Measurements from ENCODE around the gene TKFC. TPM values are rescaled to one million over a fixed set of nuclear protein-coding genes. Genes with fewer than 3 reads are reported as not detected.

The TKFC gene
- total RNA-seq, 1 donor from 2014 or later = 7.3 TPM

DNA sequence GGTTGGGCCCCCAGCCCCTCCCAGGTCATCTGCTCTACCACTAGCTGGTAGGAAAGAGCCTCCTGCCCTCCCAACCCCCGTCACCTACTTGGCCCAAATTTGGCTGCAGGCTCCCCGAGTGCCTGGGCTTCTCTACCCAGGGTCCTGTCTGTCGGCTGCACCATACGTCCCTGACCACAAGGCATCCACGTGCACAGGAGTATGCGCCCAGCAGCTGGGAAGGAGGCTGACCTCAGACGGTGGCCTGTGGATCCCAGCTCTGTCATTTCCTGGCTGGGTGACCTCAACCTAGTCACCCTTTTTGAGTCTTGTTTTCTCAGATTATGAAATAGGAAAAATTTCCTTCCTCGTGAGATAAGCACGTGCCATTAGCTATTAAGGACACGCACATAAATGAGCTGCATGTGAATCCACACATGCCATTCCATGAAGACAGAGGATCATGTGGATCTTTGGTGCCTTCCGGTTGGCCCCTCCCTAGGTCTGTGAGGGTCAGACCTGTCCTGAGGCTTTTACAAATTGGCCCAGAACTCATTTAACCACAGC is 15.0 kb downstream of the TKFC start:
- peaks cover 39 to 52% of the 10 kb centered on the region in 2 donors for H3K36me3 ChIP-seq
- DNase-seq (ENCODE audit: low spot score in 2 of 2) = peak in 1 of 2 donors; percentile 71
- intact Hi-C loops (cut with DNase I) = no loop called here
- H3K9me3 ChIP-seq = no peaks in the 10 kb centered on the region
- H3K27ac ChIP-seq = no peak overlapping the region
- no peak for TF ChIP-seq CTCF (IDR thresholded peaks at IDR 0.05)
- no peaks in the 10 kb centered on the region for H3K27me3 ChIP-seq
- no peak overlapping the region for H3K4me3 ChIP-seq
- no peaks in the 10 kb centered on the region for H3K4me1 ChIP-seq

GRCh38 chr11:61349189-61349751 is 16.2 kb downstream of the TKFC start:
- TF ChIP-seq CTCF (IDR thresholded peaks at IDR 0.05) = no peak
- H3K4me3 ChIP-seq = no peak overlapping the region
- no peak overlapping the region for H3K27ac ChIP-seq
- intact Hi-C loops (cut with DNase I) = no loop called here
- H3K9me3 ChIP-seq = no peaks in the 10 kb centered on the region
- no peaks in the 10 kb centered on the region for H3K27me3 ChIP-seq
- peaks cover 49 to 62% of the 10 kb centered on the region in 2 donors for H3K36me3 ChIP-seq
- H3K4me1 ChIP-seq = no peaks in the 10 kb centered on the region
- no peak for DNase-seq (ENCODE audit: low spot score in 2 of 2)

GRCh38 chr11:61349916-61350315 is 16.9 kb downstream of the TKFC start:
- TF ChIP-seq CTCF (IDR thresholded peaks at IDR 0.05) = no peak

GRCh38 chr11:61350336-61350735 is 17.3 kb downstream of the TKFC start:
- Histone ChIP-seq H3K9me3 (no peaks in the 10 kb centered on the region), H3K36me3 (peaks cover 49 to 69% of the 10 kb centered on the region in 2 donors), H3K27ac (no peak overlapping the region), H3K4me1 (no peaks in the 10 kb centered on the region), H3K4me3 (no peak overlapping the region), H3K27me3 (no peaks in the 10 kb centered on the region)
- DNase-seq (ENCODE audit: low spot score in 2 of 2) = no peak
- TF ChIP-seq CTCF (IDR thresholded peaks at IDR 0.05) = no peak
- intact Hi-C loops (cut with DNase I) = no loop called here

More at GRCh38 chr11:61349916-61350315, 16.9 kb downstream of the TKFC start:
- H3K4me1 ChIP-seq = no peaks in the 10 kb centered on the region
- H3K27me3 ChIP-seq = no peaks in the 10 kb centered on the region
- no peak overlapping the region for H3K27ac ChIP-seq
- intact Hi-C loops (cut with DNase I) = no loop called here
- DNase-seq (ENCODE audit: low spot score in 2 of 2) = no peak
- peaks cover 49 to 65% of the 10 kb centered on the region in 2 donors for H3K36me3 ChIP-seq
- no peak overlapping the region for H3K4me3 ChIP-seq
- H3K9me3 ChIP-seq = no peaks in the 10 kb centered on the region

- H3K27me3 ChIP-seq = no peaks in the 10 kb centered on the region
- H3K4me1 ChIP-seq = no peaks in the 10 kb centered on the region
- intact Hi-C loops (cut with DNase I) = no loop called here
- DNase-seq (ENCODE audit: low spot score in 2 of 2) = no peak
- H3K9me3 ChIP-seq = no peaks in the 10 kb centered on the region
- H3K36me3 ChIP-seq = peaks cover 49 to 70% of the 10 kb centered on the region in 2 donors
- H3K4me3 ChIP-seq = no peak overlapping the region
- TF ChIP-seq CTCF (IDR thresholded peaks at IDR 0.05) = no peak
- H3K27ac ChIP-seq = no peak overlapping the region
Observed at GRCh38 chr11:61350803-61351202, 17.8 kb downstream of the TKFC start.
